Caco-2 (cell line): ENCODE results near the gene ITPR3. TPM values are rescaled to one million over a fixed set of nuclear protein-coding genes. Genes with fewer than 3 reads are reported as not detected.

Experiments
- BruUV-seq: library from RNA; stranded (reverse); fragments of 400-500 nt; replicated peaks from 2 replicates; lab custom pipeline; 2021; lab: Mats Ljungman, UMichigan
- CTCF ChIA-PET: fragments of 300-600 bp; sonication (Branson Sonifier 250); formaldehyde crosslinking; loops from one replicate; lab custom pipeline; 2022; ENCODE audit warnings: antibody characterized with exemption; lab: Charles Lee
- POLR2A ChIA-PET: fragments of 300-600 bp; sonication (Branson Sonifier 250); formaldehyde crosslinking; loops from one replicate; lab custom pipeline; 2022; ENCODE audit warnings: antibody characterized with exemption; lab: Charles Lee
- DNase-seq, 2 experiments: peaks; one replicate each; pipeline versions ENCODE4 v3.0.0 to v3.0.0-alpha.2; 2020 to 2022
- H3K27me3 ChIP-seq: replicated peaks from 2 replicates; pipeline ENCODE4 v1.6.0; 2011; ENCODE audit warnings: low read length; ENCODE audit not compliant: control insufficient read depth, insufficient read depth
- H3K36me3 ChIP-seq: 2 replicates; pipeline ENCODE4 v1.5.1; 2011; ENCODE audit warnings: low read length; ENCODE audit not compliant: control insufficient read depth, insufficient read depth
- H3K4me1 ChIP-seq: fragments of 250-450 bp; sonication (Bioruptor Pico); 2 replicates; pipeline ENCODE4 v1.5.1; 2020; ENCODE audit warnings: mild to moderate bottlenecking
- H3K4me3 ChIP-seq: 2 replicates; pipeline ENCODE4 v1.5.1; 2011; ENCODE audit warnings: low read depth, mild to moderate bottlenecking, control low read depth, low read length
- H3K9me3 ChIP-seq: fragments of 250-450 bp; sonication (Bioruptor Pico); 2 replicates; pipeline ENCODE4 v1.5.1; 2020; ENCODE audit warnings: mild to moderate bottlenecking, moderate library complexity
- H3K27ac Mint-ChIP-seq: one replicate; pipeline ENCODE4 v1.8.0; 2022; ENCODE audit warnings: mixed read lengths; ENCODE audit not compliant: unreplicated experiment
- H3K27me3 Mint-ChIP-seq: one replicate; pipeline ENCODE4 v1.8.0; 2022; ENCODE audit warnings: mixed read lengths; ENCODE audit not compliant: insufficient read depth, unreplicated experiment
- H3K36me3 Mint-ChIP-seq: one replicate; pipeline ENCODE4 v1.8.0; 2022; ENCODE audit warnings: mild to moderate bottlenecking, mixed read lengths; ENCODE audit not compliant: insufficient read depth, unreplicated experiment
- H3K4me1 Mint-ChIP-seq: one replicate; pipeline ENCODE4 v1.8.0; 2022; ENCODE audit warnings: low read depth, mixed read lengths; ENCODE audit not compliant: unreplicated experiment
- H3K4me3 Mint-ChIP-seq: one replicate; pipeline ENCODE4 v1.8.0; 2022; ENCODE audit warnings: mild to moderate bottlenecking, moderate library complexity, mixed read lengths; ENCODE audit not compliant: unreplicated experiment
- H3K9me3 Mint-ChIP-seq: one replicate; pipeline ENCODE4 v1.8.0; 2022; ENCODE audit warnings: mixed read lengths; ENCODE audit not compliant: unreplicated experiment
- CTCF ChIP-seq, 2 experiments: fragments of 200-600 bp in 1 of 2; IDR thresholded peaks; 1 replicate in 1 of 2; 2 replicates in 1 of 2; pipeline versions ENCODE4 v1.5.1 to v1.8.0; 2011 to 2022; ENCODE audit warnings: antibody characterized with exemption in 1 of 2, control low read depth in 1 of 2, inconsistent platforms in 1 of 2, low read depth in 1 of 2, low read length in 1 of 2, mild to moderate bottlenecking in 1 of 2, moderate library complexity in 1 of 2; ENCODE audit not compliant: insufficient read depth in 1 of 2, severe bottlenecking in 1 of 2, unreplicated experiment in 1 of 2
- intact Hi-C: fragments of 100-400 bp; cut with micrococcal nuclease; formaldehyde crosslinking; loops from one replicate; pipeline ENCODE4 v1.10.0; 2022; ENCODE audit not compliant: unreplicated experiment
- total RNA-seq: library from RNA; stranded (reverse); gene quantifications from 2 replicates; pipeline ENCODE4 v1.2.3, GENCODE V29; 2022

Gene ITPR3
- total RNA-seq, 1 experiment from 2014 or later: 42.1 TPM

GRCh38 chr6:33633462-33634158 is 12.5 kb downstream of the ITPR3 start:
- peaks cover 54% of the 10 kb centered on the region for H3K4me1 Mint-ChIP-seq
- TF ChIP-seq CTCF (IDR thresholded peaks at IDR 0.05; ENCODE audit: insufficient read depth in 1 of 2, low read depth in 1 of 2, low read length in 1 of 2, severe bottlenecking in 1 of 2, unreplicated experiment in 1 of 2): peak in 1 of 2 experiments; percentile 4
- Histone ChIP-seq H3K4me1 (peaks cover 61% of the 10 kb centered on the region), H3K9me3 (no peaks in the 10 kb centered on the region), H3K4me3 (peak overlapping the region; percentile 58), H3K27me3 (no peaks in the 10 kb centered on the region), H3K36me3 (peaks cover 3% of the 10 kb centered on the region; the same call in 1 of the 2 replicates)
- H3K27ac Mint-ChIP-seq: peak overlapping the region; percentile 89
- DNase-seq: peak; percentile 82 to 90
- ChIA-PET POLR2A (interaction anchor here (0.5 to 1.9 kb wide), 5 partner anchors 62 to 1105 kb away, joined by 3 to 8 read pairs (median 3); partner anchors contain the start of gene UQCC2), CTCF (interaction anchor here (0.9 to 1.6 kb wide), 3 partner anchors 12 to 13 kb away, joined by 3 to 8 read pairs (median 3); partner anchors contain the start of gene ITPR3)
- H3K9me3 Mint-ChIP-seq: no peaks in the 10 kb centered on the region
- H3K27me3 Mint-ChIP-seq: no peaks in the 10 kb centered on the region
- peaks cover 34% of the 10 kb centered on the region for H3K36me3 Mint-ChIP-seq
- no TSS peak for BruUV-seq
- H3K4me3 Mint-ChIP-seq: peak overlapping the region; percentile 97
- intact Hi-C loops: no loop called here

GRCh38 chr6:33634161-33634727 is 13.1 kb downstream of the ITPR3 start:
- Histone ChIP-seq H3K36me3 (peaks cover 3% of the 10 kb centered on the region; the same call in 1 of the 2 replicates), H3K4me1 (peaks cover 61% of the 10 kb centered on the region), H3K9me3 (no peaks in the 10 kb centered on the region), H3K27me3 (no peaks in the 10 kb centered on the region), H3K4me3 (peak overlapping the region; percentile 57)
- Mint-ChIP-seq H3K36me3 (peaks cover 34% of the 10 kb centered on the region), H3K4me3 (peak overlapping the region; percentile 97), H3K9me3 (no peaks in the 10 kb centered on the region), H3K27ac (peak overlapping the region; percentile 89), H3K4me1 (peaks cover 56% of the 10 kb centered on the region), H3K27me3 (no peaks in the 10 kb centered on the region)
- DNase-seq: peak in 1 of 2 experiments; percentile 22
- POLR2A ChIA-PET: interaction anchor here (0.6 to 1.9 kb wide), 4 partner anchors 62 to 1105 kb away, joined by 3 to 8 read pairs (median 4); partner anchors contain the start of gene UQCC2
- intact Hi-C loops: no loop called here
- TF ChIP-seq CTCF (IDR thresholded peaks at IDR 0.05; ENCODE audit: insufficient read depth in 1 of 2, low read depth in 1 of 2, low read length in 1 of 2, severe bottlenecking in 1 of 2, unreplicated experiment in 1 of 2): no peak
- CTCF ChIA-PET: interaction anchor here (0.9 to 1.7 kb wide), 3 partner anchors 12 to 44 kb away, joined by 3 to 8 read pairs (median 3); partner anchors contain the start of gene ITPR3
- TSS peak; percentile 55 for BruUV-seq

GRCh38 chr6:33634946-33635345 is 13.8 kb downstream of the ITPR3 start:
- no peaks in the 10 kb centered on the region for H3K9me3 Mint-ChIP-seq
- no peaks in the 10 kb centered on the region for H3K27me3 Mint-ChIP-seq
- BruUV-seq: no TSS peak
- H3K27ac Mint-ChIP-seq: no peak overlapping the region
- peak overlapping the region; percentile 97 for H3K4me3 Mint-ChIP-seq
- no peak for TF ChIP-seq CTCF (IDR thresholded peaks at IDR 0.05; ENCODE audit: insufficient read depth in 1 of 2, low read depth in 1 of 2, low read length in 1 of 2, severe bottlenecking in 1 of 2, unreplicated experiment in 1 of 2)
- H3K36me3 Mint-ChIP-seq: peaks cover 34% of the 10 kb centered on the region
- DNase-seq: no peak
- H3K9me3 ChIP-seq: no peaks in the 10 kb centered on the region
- POLR2A ChIA-PET: interaction anchor here (1.9 kb wide), 1 partner anchor 77 kb away, joined by 8 read pairs; the partner anchor contains the start of gene UQCC2
- intact Hi-C loops: no loop called here
- peaks cover 61% of the 10 kb centered on the region for H3K4me1 ChIP-seq
- H3K36me3 ChIP-seq: peaks cover 3% of the 10 kb centered on the region; the same call in 1 of the 2 replicates
- peaks cover 56% of the 10 kb centered on the region for H3K4me1 Mint-ChIP-seq
- H3K27me3 ChIP-seq: no peaks in the 10 kb centered on the region
- H3K4me3 ChIP-seq: no peak overlapping the region
- CTCF ChIA-PET: interaction anchor here (1.7 kb wide), 1 partner anchor 45 kb away, joined by 8 read pairs; no protein-coding TSS in a partner anchor
